Measurements from ENCODE around the gene IVD.

- TF ChIP-seq POLR2AphosphoS5 (IDR thresholded peaks at IDR 0.05; ENCODE audit: borderline replicate concordance, low read depth, low read length) (no peak), EZH2 (IDR thresholded peaks at IDR 0.05) (no peak), FOXP2 (optimal IDR thresholded peaks at IDR 0.05; ENCODE audit: control extremely low read depth, extremely low read length, insufficient read depth) (no peak)
Observed at GRCh38 chr15:40416056-40416455, 10.5 kb downstream of the IVD start.
